Omental fat pad (tissue), 4 donors: ENCODE results near the gene ARHGDIA. TPM values are rescaled to one million over a fixed set of nuclear protein-coding genes. Genes with fewer than 3 reads are reported as not detected.
A peak's percentile ranks its signal among the peaks of the same experiment; 100 is the strongest.

Experiments used
- ATAC-seq: fragments of 150-250 bp; one replicate; pipeline ENCODE4 v1.9.1; 2016; ENCODE audit warnings: mild to moderate bottlenecking, moderate library complexity; ENCODE audit not compliant: low FRiP score
- DNase-seq: peaks from one replicate; pipeline ENCODE4 v3.0.0-alpha.2; 2019; ENCODE audit warnings: low spot score
- total RNA-seq, 4 donors: library from RNA; depleted of rRNA; stranded (reverse); fragments of >200 nt; gene quantifications; one replicate each; pipeline ENCODE4 v1.1.0, GENCODE V29; 2016
- TF ChIP-seq, protein P1 (sequence below), 3 donors: fragments of 450-650 bp; IDR thresholded peaks; one replicate each; pipeline ENCODE4 v1.5.1; 2016 to 2017; ENCODE audit warnings: antibody characterized with exemption in 3 of 3, mild to moderate bottlenecking in 3 of 3, moderate library complexity in 2 of 3

ARHGDIA gene
- total RNA-seq, 4 donors from 2014 or later: 125 to 250 (median 161) TPM

DNA sequence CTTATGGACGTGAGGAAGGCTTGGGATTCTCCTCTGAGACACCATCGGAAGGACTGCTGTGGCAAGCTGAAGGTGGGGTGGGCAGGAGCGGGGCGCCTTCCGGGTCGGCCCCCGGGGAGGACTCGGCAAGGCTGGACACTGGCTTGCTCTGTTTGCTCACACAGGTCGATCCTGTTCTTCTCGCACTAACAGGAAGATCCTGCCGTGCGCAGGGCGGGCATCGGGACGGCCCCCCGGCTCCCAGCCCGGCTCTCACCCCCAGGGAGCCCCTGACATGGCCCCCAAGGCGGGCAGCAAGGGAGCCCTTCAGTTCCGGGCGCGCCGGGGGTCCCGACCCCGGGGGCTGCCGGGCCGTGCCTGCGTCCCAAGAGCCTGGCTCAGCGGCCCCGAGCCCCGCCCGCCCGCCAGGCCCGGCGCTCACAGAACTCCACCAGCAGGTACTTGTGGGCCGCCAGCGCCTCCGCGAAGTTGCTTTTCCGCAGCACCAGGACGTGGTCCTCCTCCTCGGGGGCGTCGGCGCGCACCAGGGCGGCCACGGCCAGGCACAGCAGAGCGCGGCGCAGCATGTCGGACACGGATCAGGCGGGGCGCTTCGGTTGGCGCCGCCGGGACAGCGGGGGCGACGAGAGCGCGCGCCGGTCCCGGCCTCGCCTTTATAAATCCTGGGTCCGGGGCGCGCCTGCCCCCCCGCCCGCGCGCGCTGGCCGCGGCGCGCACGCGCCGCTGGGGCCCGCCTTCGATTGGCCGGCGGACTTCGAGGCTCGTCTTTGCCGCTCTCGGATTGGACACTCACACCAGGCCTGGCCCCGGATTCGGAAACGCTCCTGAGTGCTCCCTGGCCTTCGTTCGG lies 11.0 kb downstream of the ARHGDIA start, which contains the start of gene P4HB:
P4HB (minus strand) TSS at position 630 of the 850 bp plus-strand sequence; CDS start at position 566, 64 bp downstream.
- no peak for DNase-seq
- no peak for ATAC-seq
- TF ChIP-seq, protein P1, sequence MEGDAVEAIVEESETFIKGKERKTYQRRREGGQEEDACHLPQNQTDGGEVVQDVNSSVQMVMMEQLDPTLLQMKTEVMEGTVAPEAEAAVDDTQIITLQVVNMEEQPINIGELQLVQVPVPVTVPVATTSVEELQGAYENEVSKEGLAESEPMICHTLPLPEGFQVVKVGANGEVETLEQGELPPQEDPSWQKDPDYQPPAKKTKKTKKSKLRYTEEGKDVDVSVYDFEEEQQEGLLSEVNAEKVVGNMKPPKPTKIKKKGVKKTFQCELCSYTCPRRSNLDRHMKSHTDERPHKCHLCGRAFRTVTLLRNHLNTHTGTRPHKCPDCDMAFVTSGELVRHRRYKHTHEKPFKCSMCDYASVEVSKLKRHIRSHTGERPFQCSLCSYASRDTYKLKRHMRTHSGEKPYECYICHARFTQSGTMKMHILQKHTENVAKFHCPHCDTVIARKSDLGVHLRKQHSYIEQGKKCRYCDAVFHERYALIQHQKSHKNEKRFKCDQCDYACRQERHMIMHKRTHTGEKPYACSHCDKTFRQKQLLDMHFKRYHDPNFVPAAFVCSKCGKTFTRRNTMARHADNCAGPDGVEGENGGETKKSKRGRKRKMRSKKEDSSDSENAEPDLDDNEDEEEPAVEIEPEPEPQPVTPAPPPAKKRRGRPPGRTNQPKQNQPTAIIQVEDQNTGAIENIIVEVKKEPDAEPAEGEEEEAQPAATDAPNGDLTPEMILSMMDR (IDR thresholded peaks at IDR 0.05): peak in 2 of 3 donors; percentile 4 to 81

DNA sequence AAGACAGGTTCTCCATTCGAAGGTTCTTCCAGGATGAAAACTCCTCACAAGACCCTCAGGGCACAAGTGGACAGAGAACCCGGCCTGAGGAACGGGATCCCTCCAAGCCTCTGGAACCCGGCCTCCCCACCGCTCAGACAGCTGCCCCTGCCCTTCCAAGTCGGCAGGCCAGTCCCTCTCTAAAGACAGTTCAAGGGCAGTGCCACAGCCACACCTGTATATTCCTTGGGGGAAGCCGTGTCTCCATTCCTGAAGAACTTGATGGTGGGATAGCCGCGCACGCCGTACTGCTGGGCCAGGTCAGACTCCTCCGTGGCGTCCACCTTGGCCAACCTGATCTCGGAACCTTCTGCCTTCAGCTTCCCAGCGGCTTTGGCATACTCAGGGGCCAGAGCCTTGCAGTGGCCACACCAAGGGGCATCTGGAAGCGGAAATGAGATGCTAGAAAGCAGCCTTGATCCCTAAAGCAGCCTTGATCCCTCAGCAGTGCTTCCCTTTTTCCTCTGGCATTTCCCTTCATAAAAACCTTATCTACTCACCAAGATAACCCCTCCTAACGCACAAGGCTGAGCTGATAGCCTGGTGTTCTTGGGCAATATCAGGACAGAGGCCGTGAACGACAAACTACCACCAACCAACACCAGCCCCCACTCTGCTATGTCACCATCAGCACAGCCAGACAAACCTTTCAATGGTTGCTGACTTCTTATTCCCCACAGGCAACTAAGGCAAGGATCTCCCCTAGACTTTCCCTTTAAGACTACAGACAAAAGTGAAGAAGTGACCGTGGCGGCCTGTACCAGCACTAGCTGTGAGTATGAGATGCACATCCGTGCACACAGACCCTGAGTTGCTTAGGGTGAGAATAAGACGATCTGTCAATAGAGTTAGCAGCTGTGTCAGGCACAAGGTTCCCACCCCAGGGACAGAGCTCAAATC lies 11.9 kb downstream of the ARHGDIA start:
- DNase-seq: no peak
- TF ChIP-seq, protein P1 (IDR thresholded peaks at IDR 0.05): no peak
- ATAC-seq: no peak

DNA sequence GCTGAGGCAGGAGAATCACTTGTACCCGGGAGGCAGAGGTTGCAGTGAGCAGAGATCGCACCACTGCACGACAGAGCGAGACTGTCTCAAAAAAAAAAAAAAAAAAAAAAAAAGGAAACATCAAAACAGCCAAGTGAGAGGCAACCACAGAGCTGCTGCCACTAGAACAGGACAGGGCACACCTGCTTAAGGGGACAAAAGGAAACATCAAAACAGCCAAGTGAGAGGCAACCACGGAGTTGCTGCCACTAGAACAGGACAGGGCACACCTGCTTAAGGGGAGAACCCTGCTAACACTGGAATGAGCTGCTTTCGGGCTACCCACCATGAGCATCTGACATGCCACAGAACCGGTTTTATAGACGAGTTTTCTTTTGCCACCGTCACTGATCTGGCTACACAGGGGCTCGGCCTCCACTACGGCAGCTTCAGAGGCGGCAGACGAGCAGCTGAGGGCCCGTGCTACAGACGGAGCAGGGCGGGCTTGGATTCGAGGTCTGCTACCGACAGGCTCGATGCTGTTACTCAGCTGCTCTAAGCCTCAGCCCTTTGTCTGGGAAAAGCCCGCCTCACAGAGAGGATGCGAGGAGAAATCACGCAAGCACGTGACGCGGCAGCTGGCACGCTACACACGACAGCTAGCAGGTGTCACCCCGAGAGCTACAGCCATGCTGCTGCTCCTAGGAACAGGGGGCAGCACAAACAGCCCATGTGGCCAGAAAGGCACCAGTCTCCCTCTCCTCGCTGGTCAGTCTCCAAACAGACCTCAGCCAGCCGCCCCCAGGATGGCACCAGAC lies 12.8 kb downstream of the ARHGDIA start:
- DNase-seq: no peak
- ATAC-seq: no peak
- TF ChIP-seq, protein P1 (IDR thresholded peaks at IDR 0.05): no peak

DNA sequence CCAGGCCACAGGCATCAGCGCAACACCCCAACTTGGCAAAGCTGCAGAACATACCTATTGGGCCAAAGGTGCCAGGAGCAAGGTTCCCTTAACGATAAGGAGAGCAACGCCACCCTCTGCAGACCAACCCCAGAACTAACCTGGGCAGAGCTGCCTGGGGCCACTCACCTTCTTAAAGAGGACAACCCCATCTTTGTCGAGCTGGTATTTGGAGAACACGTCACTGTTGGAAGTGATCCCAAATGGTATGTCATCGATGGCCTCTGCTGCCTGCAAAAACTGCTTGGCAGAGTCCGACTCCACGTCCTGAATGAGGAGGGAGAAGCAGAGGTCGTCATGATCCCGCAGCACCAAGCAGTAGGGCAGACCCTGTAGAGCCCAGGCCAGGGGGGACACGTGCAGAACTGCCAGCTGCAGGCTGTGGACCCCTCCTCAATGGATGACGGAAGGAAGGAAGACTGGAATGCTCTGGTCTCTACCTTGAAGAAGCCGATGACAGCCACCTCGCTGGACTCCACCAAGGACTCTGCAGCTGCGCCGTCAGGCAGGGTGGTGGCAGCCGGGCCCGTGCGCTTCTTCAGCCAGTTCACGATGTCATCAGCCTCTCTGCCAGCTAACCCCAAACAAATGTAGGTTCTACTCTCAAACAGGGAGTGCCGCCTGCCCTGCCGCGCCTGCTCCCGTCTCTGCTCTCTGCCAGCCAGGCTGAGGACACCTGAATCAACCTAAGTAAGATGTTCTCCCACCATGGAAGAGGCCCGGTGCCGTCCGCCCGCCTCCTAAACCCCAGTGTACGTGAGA lies 16.0 kb downstream of the ARHGDIA start:
- TF ChIP-seq, protein P1 (IDR thresholded peaks at IDR 0.05): no peak
- ATAC-seq (no peak), DNase-seq (no peak)

DNA sequence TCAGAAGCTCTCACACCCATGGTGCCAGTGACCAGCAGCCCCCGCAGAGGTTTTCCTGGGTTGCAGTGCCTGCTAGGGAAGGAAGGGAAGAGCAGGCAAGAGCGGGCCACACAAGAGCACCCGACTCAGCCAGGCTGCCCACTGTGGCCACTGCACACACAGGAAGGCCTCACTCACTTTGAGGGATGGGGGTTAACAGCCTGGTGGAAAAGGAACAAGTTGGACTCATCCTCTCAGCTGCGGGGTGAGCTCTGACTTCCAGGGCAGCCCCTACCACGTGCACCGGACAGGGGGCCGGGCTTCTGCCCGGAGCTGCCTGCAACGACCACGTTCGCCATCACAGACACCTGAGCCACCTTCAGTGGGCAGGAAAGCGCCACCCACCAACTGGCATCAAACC lies 18.9 kb downstream of the ARHGDIA start:
- ATAC-seq (no peak), DNase-seq (no peak)
- TF ChIP-seq, protein P1 (IDR thresholded peaks at IDR 0.05): no peak

DNA sequence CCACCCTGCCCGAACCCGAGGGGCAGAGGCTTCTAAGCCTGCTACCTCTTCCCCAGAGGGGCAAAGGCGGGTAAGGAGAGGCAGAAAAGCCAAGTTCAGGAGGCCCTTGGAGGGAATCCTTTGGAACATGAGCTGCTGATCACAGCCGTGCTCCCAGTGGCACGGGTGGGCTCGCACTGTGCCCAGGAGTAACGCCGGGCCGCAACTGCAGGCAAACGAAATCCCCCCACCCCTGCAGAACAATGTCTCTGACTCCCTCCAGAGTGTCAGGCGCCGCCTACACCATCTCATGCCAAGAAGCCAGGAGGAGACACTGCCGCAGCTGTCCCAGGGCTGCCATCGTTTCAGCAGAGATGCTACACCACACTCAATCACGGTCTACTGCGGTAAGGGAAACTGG lies 19.7 kb downstream of the ARHGDIA start:
- ATAC-seq (no peak), DNase-seq (no peak)
- TF ChIP-seq, protein P1 (IDR thresholded peaks at IDR 0.05): no peak
